H9 (cell line): Measurements from ENCODE around the gene SKIC8. TPM values are rescaled to one million over a fixed set of nuclear protein-coding genes. Genes with fewer than 3 reads are reported as not detected.

Experiments used
- DNase-seq: peaks from one replicate; pipeline ENCODE4 v3.0.0-alpha.2; 2017
- H2AFZ ChIP-seq: one replicate; pipeline ENCODE4 v1.6.1; 2013; ENCODE audit warnings: mild to moderate bottlenecking, low read length, control low read depth, moderate library complexity
- H2AK5ac ChIP-seq: 2 replicates; pipeline ENCODE4 v1.6.1; 2013; ENCODE audit warnings: low read length, control low read depth, mixed read lengths; ENCODE audit not compliant: insufficient read length
- H2BK120ac ChIP-seq: one replicate; pipeline ENCODE4 v1.6.1; 2013; ENCODE audit warnings: low read depth, mild to moderate bottlenecking, low read length, control low read depth, inconsistent platforms; ENCODE audit not compliant: poor library complexity, severe bottlenecking
- H2BK12ac ChIP-seq: 2 replicates; pipeline ENCODE4 v1.6.1; 2013; ENCODE audit warnings: low read length, control low read depth, mixed read lengths, low read depth; ENCODE audit not compliant: insufficient read length
- H2BK15ac ChIP-seq: 2 replicates; pipeline ENCODE4 v1.6.1; 2013; ENCODE audit warnings: low read depth, low read length, control low read depth
- H2BK20ac ChIP-seq: one replicate; pipeline ENCODE4 v1.6.1; 2013; ENCODE audit warnings: low read depth, mild to moderate bottlenecking, low read length, control low read depth, inconsistent platforms; ENCODE audit not compliant: poor library complexity, severe bottlenecking
- H2BK5ac ChIP-seq: 2 replicates; pipeline ENCODE4 v1.6.1; 2013; ENCODE audit warnings: low read length, control low read depth, mixed read lengths; ENCODE audit not compliant: insufficient read length
- H3K14ac ChIP-seq: 2 replicates; pipeline ENCODE4 v1.6.1; 2013; ENCODE audit warnings: low read length, control low read depth; ENCODE audit not compliant: insufficient read depth
- H3K18ac ChIP-seq: 2 replicates; pipeline ENCODE4 v1.6.1; 2013; ENCODE audit warnings: low read depth, mild to moderate bottlenecking, mixed read lengths, low read length, control low read depth; ENCODE audit not compliant: insufficient read length
- H3K23ac ChIP-seq: 2 replicates; pipeline ENCODE4 v1.6.1; 2013; ENCODE audit warnings: low read length, control low read depth, mixed read lengths, low read depth; ENCODE audit not compliant: insufficient read length
- H3K23me2 ChIP-seq: 2 replicates; pipeline ENCODE4 v1.6.1; 2013; ENCODE audit warnings: low read depth, mild to moderate bottlenecking, mixed read lengths, low read length, control low read depth; ENCODE audit not compliant: insufficient read length, poor library complexity, severe bottlenecking
- H3K27ac ChIP-seq: 2 replicates; pipeline ENCODE4 v1.5.1; 2013; ENCODE audit warnings: low read length, control low read depth, mixed read lengths, low read depth; ENCODE audit not compliant: insufficient read length
- H3K27me3 ChIP-seq: 2 replicates; pipeline ENCODE4 v1.6.1; 2013; ENCODE audit warnings: low read length, control low read depth, inconsistent platforms; ENCODE audit not compliant: insufficient read depth
- H3K4ac ChIP-seq: 2 replicates; pipeline ENCODE4 v1.6.1; 2013; ENCODE audit warnings: low read depth, mild to moderate bottlenecking, control low read depth, inconsistent platforms, low read length, moderate library complexity
- H3K4me1 ChIP-seq: 2 replicates; pipeline ENCODE4 v1.6.1; 2013; ENCODE audit warnings: low read length, control low read depth, inconsistent platforms; ENCODE audit not compliant: insufficient read depth
- H3K4me2 ChIP-seq: 2 replicates; pipeline ENCODE4 v1.6.1; 2013; ENCODE audit warnings: low read length, control low read depth, mixed read lengths; ENCODE audit not compliant: insufficient read length, insufficient read depth
- H3K56ac ChIP-seq: 2 replicates; pipeline ENCODE4 v1.6.1; 2013; ENCODE audit warnings: low read depth, mild to moderate bottlenecking, mixed read lengths, low read length, control low read depth; ENCODE audit not compliant: insufficient read length
- H3K79me1 ChIP-seq: 2 replicates; pipeline ENCODE4 v1.6.1; 2013; ENCODE audit warnings: low read depth, mild to moderate bottlenecking, moderate library complexity, low read length, control low read depth, inconsistent platforms; ENCODE audit not compliant: insufficient read depth, poor library complexity, severe bottlenecking
- H3K79me2 ChIP-seq: 2 replicates; pipeline ENCODE4 v1.6.1; 2013; ENCODE audit warnings: low read length, control low read depth, inconsistent platforms; ENCODE audit not compliant: insufficient read depth
- H3K9ac ChIP-seq: 2 replicates; pipeline ENCODE4 v1.6.1; 2013; ENCODE audit warnings: low read length, control low read depth, mixed read lengths; ENCODE audit not compliant: insufficient read length; ENCODE audit errors: extremely low read depth
- H3K9me3 ChIP-seq: one replicate; pipeline ENCODE4 v1.6.1; 2013; ENCODE audit warnings: low read depth, low read length, inconsistent platforms; ENCODE audit not compliant: control insufficient read depth
- H3T11ph ChIP-seq: one replicate; pipeline ENCODE4 v1.6.1; 2013; ENCODE audit warnings: mild to moderate bottlenecking, low read length, control low read depth, inconsistent platforms
- H4K20me1 ChIP-seq: one replicate; pipeline ENCODE4 v1.6.1; 2013; ENCODE audit not compliant: control insufficient read depth, insufficient read length, insufficient read depth
- H4K5ac ChIP-seq: 2 replicates; pipeline ENCODE4 v1.6.1; 2013; ENCODE audit warnings: low read depth, mild to moderate bottlenecking, mixed read lengths, low read length, control low read depth; ENCODE audit not compliant: insufficient read length
- H4K8ac ChIP-seq: replicated peaks from 2 replicates; pipeline ENCODE4 v1.6.1; 2013; ENCODE audit warnings: low read length, control low read depth, mixed read lengths, low read depth; ENCODE audit not compliant: insufficient read length
- H4K91ac ChIP-seq: 2 replicates; pipeline ENCODE4 v1.6.1; 2013; ENCODE audit warnings: low read depth, mild to moderate bottlenecking, moderate library complexity, mixed read lengths, low read length, control low read depth; ENCODE audit not compliant: insufficient read length
- H3K27ac Mint-ChIP-seq, 3 experiments: 2 replicates in 2 of 3; 3 replicates in 1 of 3; pipeline ENCODE4 v1.8.0; 2020 to 2021; ENCODE audit warnings: mixed read lengths in 3 of 3, mild to moderate bottlenecking in 1 of 3, moderate library complexity in 1 of 3
- H3K27me3 Mint-ChIP-seq: 2 replicates; pipeline ENCODE4 v1.8.0; 2021; ENCODE audit warnings: low read depth, mild to moderate bottlenecking, moderate library complexity, mixed read lengths
- H3K36me3 Mint-ChIP-seq, 3 experiments: 2 replicates in 2 of 3; 3 replicates in 1 of 3; pipeline ENCODE4 v1.8.0; 2020 to 2021; ENCODE audit warnings: low read depth in 3 of 3, mixed read lengths in 3 of 3; ENCODE audit not compliant: insufficient read depth in 1 of 3
- H3K4me1 Mint-ChIP-seq, 2 experiments: 2 replicates each; pipeline ENCODE4 v1.8.0; 2020; ENCODE audit warnings: mixed read lengths in 2 of 2
- H3K4me3 Mint-ChIP-seq, 2 experiments: 2 replicates in 1 of 2; 3 replicates in 1 of 2; pipeline ENCODE4 v1.8.0; 2020 to 2021; ENCODE audit warnings: mild to moderate bottlenecking in 2 of 2, mixed read lengths in 2 of 2, moderate library complexity in 1 of 2
- H3K9me3 Mint-ChIP-seq, 2 experiments: 2 replicates in 1 of 2; 3 replicates in 1 of 2; pipeline ENCODE4 v1.8.0; 2020; ENCODE audit warnings: mild to moderate bottlenecking in 2 of 2, mixed read lengths in 2 of 2, moderate library complexity in 1 of 2
- WGBS: extraction: QIAGEN DNeasy Blood & Tissue Kit; methylation state at CpG from one replicate; pipeline ENCODE4 v1.1.7; 2013; ENCODE audit warnings: missing lambda C conversion rate, low lambda C conversion rate, mixed read lengths; ENCODE audit not compliant: insufficient read length; ENCODE audit errors: extremely low coverage; 5-methylcytosine and 5-hydroxymethylcytosine counted together
- total RNA-seq: library from RNA; stranded (reverse); gene quantifications from 2 replicates; pipeline ENCODE4 v1.2.1, GENCODE V29; 2021
- TF ChIP-seq, protein P1 (sequence below): fragments of 200-600 bp; sonication (generic); conservative IDR thresholded peaks from 3 replicates; pipeline ENCODE4 v1.8.0; 2021; ENCODE audit warnings: antibody characterized with exemption, mild to moderate bottlenecking

The SKIC8 gene
- total RNA-seq, 1 experiment from 2014 or later: 45.6 TPM

DNA sequence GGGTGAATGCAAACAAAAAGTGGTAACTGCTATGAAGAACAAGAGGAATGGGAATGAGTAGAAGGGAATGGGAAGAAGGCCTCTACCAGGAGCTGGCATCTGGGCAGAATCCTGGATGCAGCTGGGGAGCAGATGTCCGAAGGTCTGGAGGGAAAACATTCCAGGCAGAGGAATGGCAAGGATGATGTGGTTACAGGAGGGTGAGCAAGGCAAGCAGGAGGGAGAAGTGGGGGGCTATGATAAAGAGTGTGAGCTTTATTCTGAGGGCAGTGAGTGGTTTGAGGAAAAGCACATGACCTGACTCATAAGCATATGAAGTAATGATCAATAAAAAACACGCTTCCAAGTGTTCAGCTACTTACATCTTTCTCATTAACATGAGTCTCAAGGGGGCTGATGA, 17.1 kb downstream of the SKIC8 start:
- Mint-ChIP-seq H3K4me3 (no peak overlapping the region), H3K27ac (no peak overlapping the region), H3K4me1 (0 out of 4 replicates have a peak, but pooled peaks cover 0 to 1% of the 10 kb centered on the region in 2 experiments), H3K27me3 (no peaks in the 10 kb centered on the region), H3K36me3 (peaks cover 0 to 14% (median 3%) of the 10 kb centered on the region in 3 experiments; a peak in 4 of 7 replicates), H3K9me3 (no peaks in the 10 kb centered on the region)
- no peak overlapping the region for H3K4me2 ChIP-seq
- no peak overlapping the region for H3K4ac ChIP-seq
- no peak for DNase-seq
- H3K27me3 ChIP-seq: no peaks in the 10 kb centered on the region
- no peak overlapping the region for H2BK120ac ChIP-seq
- H4K5ac ChIP-seq: no peak overlapping the region
- H3K9ac ChIP-seq: no peak overlapping the region
- no peak overlapping the region for H4K8ac ChIP-seq
- no peak overlapping the region for H4K91ac ChIP-seq
- no peaks in the 10 kb centered on the region for H3K4me1 ChIP-seq
- no peaks in the 10 kb centered on the region for H3K79me2 ChIP-seq
- no peak overlapping the region for H3K23ac ChIP-seq
- H3K14ac ChIP-seq: no peak overlapping the region
- no peaks in the 10 kb centered on the region for H3K9me3 ChIP-seq
- H4K20me1 ChIP-seq: no peaks in the 10 kb centered on the region
- TF ChIP-seq, protein P1, sequence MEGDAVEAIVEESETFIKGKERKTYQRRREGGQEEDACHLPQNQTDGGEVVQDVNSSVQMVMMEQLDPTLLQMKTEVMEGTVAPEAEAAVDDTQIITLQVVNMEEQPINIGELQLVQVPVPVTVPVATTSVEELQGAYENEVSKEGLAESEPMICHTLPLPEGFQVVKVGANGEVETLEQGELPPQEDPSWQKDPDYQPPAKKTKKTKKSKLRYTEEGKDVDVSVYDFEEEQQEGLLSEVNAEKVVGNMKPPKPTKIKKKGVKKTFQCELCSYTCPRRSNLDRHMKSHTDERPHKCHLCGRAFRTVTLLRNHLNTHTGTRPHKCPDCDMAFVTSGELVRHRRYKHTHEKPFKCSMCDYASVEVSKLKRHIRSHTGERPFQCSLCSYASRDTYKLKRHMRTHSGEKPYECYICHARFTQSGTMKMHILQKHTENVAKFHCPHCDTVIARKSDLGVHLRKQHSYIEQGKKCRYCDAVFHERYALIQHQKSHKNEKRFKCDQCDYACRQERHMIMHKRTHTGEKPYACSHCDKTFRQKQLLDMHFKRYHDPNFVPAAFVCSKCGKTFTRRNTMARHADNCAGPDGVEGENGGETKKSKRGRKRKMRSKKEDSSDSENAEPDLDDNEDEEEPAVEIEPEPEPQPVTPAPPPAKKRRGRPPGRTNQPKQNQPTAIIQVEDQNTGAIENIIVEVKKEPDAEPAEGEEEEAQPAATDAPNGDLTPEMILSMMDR: no peak
- H3K27ac ChIP-seq: no peak overlapping the region
- no peak overlapping the region for H2AFZ ChIP-seq
- no CpG with 5 or more reads among the region's 2 CpGs for WGBS
- no peak overlapping the region for H3T11ph ChIP-seq
- no peak overlapping the region for H2AK5ac ChIP-seq
- H3K23me2 ChIP-seq: no peaks in the 10 kb centered on the region
- H2BK12ac ChIP-seq: no peak overlapping the region
- no peaks in the 10 kb centered on the region for H3K79me1 ChIP-seq
- H2BK15ac ChIP-seq: no peak overlapping the region
- no peak overlapping the region for H3K18ac ChIP-seq
- no peak overlapping the region for H2BK5ac ChIP-seq
- H2BK20ac ChIP-seq: no peak overlapping the region
- no peak overlapping the region for H3K56ac ChIP-seq
